Measurements from ENCODE around the gene ARFRP1. TPM values are rescaled to one million over a fixed set of nuclear protein-coding genes. Genes with fewer than 3 reads are reported as not detected.
A peak's percentile ranks its signal among the peaks of the same experiment; 100 is the strongest.
"Not testable (repeated sequence)": the region's sequence is repeated elsewhere in the genome, so short reads cannot be mapped to it uniquely, and the experiment has no call there.

Gene ARFRP1
- total RNA-seq, 1 donor: 21.7 TPM

DNA sequence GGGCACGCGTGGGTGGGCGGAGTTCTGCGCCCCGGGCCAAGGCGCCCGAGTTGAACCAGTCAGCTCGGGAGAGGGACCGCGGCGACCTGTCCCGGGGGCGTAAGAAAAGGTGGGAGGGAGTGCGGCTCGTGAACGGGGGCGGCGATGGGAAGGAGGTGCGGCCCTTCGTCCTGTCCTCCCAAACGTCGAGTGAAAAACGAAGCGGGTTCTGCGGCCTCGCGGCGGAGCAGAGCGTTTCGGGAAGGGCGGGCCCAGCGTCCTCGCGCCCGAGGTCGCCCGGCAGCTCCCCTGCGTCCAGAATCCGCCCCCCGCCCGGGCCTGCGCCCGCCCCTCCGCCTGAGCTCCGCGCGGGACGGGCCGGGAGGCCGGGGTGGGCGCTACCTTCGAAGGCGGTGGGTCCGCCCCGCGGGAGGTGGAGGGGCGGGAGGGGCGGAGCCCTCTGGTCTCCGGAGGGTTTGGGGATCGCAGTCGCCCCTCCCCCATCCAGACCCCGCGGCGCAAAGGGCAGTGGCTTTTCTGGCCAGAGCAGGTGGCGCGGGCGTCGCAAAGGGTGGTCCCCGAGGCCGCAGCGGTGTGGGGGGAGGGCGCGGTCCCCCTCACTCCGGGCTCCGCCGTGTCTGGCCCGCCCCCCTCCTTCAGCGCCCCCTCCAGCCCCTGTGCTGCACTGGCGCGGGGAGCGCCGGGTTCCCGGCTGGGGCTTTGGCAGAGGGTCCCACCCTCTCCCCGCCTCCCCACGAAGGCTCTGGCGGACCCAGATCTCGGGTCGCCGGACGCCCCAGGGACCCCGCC, 55.4 kb downstream of the ARFRP1 start:
- peak overlapping the region; percentile 53 for H3K4me2 ChIP-seq (ENCODE audit: insufficient read depth, low read length)
- peaks cover 3% of the 10 kb centered on the region for H3K4me1 ChIP-seq (ENCODE audit: insufficient read depth, low read length)
- peak; percentile 63 for DNase-seq (ENCODE audit: insufficient read length, low spot score, missing footprints)
- H3K9me3 ChIP-seq (ENCODE audit: low read depth, low read length): no peaks in the 10 kb centered on the region
- no peaks in the 10 kb centered on the region for H3K36me3 ChIP-seq (ENCODE audit: insufficient read depth, low read length)
- no peak overlapping the region for H3K27ac ChIP-seq (ENCODE audit: low read depth, low read length)
- no peaks in the 10 kb centered on the region for H3K79me2 ChIP-seq (ENCODE audit: insufficient read depth, low read length)
- H3K4me3 ChIP-seq (ENCODE audit: insufficient read depth, low read length): peak overlapping the region; percentile 60
- no peak for TF ChIP-seq CTCF (IDR thresholded peaks at IDR 0.05; ENCODE audit: extremely low read depth, low read depth, low read length)
- H3K27me3 ChIP-seq (ENCODE audit: insufficient read depth, low read length): peaks cover 9% of the 10 kb centered on the region
- H4K20me1 ChIP-seq (ENCODE audit: insufficient read depth, low read length): no peaks in the 10 kb centered on the region
- H2AFZ ChIP-seq (ENCODE audit: low read length): no peak overlapping the region

- peak overlapping the region; percentile 53 for H3K4me2 ChIP-seq (ENCODE audit: insufficient read depth, low read length)
These were observed 55.9 kb downstream of the ARFRP1 start for GRCh38 chr20:63651942-63652191.

DNA sequence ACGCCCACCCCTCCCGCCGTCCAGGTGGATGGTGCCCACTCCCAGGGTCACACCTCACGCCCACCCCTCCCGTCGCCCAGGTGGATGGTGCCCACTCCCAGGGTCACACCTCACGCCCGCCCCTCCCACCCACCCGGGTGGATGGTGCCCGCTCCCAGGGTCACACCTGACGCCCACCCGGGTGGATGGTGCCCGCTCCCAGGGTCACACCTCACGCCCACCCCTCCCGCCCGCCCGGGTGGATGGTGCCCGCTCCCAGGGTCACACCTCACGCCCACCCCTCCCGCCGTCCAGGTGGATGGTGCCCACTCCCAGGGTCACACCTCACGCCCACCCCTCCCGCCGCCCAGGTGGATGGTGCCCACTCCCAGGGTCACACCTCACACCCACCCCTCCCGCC, 57.3 kb downstream of the ARFRP1 start:
- H2AFZ ChIP-seq (ENCODE audit: low read length); H3K79me2 ChIP-seq (ENCODE audit: insufficient read depth, low read length); H3K27me3 ChIP-seq (ENCODE audit: insufficient read depth, low read length); H3K9me3 ChIP-seq (ENCODE audit: low read depth, low read length); DNase-seq (ENCODE audit: insufficient read length, low spot score, missing footprints); H3K36me3 ChIP-seq (ENCODE audit: insufficient read depth, low read length); H3K27ac ChIP-seq (ENCODE audit: low read depth, low read length); H4K20me1 ChIP-seq (ENCODE audit: insufficient read depth, low read length); H3K4me2 ChIP-seq (ENCODE audit: insufficient read depth, low read length); H3K4me3 ChIP-seq (ENCODE audit: insufficient read depth, low read length); H3K4me1 ChIP-seq (ENCODE audit: insufficient read depth, low read length): not testable (repeated sequence)

More at GRCh38 chr20:63651942-63652191, 55.9 kb downstream of the ARFRP1 start:
- TF ChIP-seq CTCF (IDR thresholded peaks at IDR 0.05; ENCODE audit: extremely low read depth, low read depth, low read length): no peak
- Histone ChIP-seq H3K4me1 (ENCODE audit: insufficient read depth, low read length) (no peaks in the 10 kb centered on the region), H3K27ac (ENCODE audit: low read depth, low read length) (no peak overlapping the region), H3K4me3 (ENCODE audit: insufficient read depth, low read length) (no peak overlapping the region), H4K20me1 (ENCODE audit: insufficient read depth, low read length) (no peaks in the 10 kb centered on the region), H2AFZ (ENCODE audit: low read length) (no peak overlapping the region), H3K79me2 (ENCODE audit: insufficient read depth, low read length) (no peaks in the 10 kb centered on the region), H3K9me3 (ENCODE audit: low read depth, low read length) (no peaks in the 10 kb centered on the region), H3K27me3 (ENCODE audit: insufficient read depth, low read length) (peaks cover 9% of the 10 kb centered on the region), H3K36me3 (ENCODE audit: insufficient read depth, low read length) (no peaks in the 10 kb centered on the region)
- DNase-seq (ENCODE audit: insufficient read length, low spot score, missing footprints): peak; percentile 64

DNA sequence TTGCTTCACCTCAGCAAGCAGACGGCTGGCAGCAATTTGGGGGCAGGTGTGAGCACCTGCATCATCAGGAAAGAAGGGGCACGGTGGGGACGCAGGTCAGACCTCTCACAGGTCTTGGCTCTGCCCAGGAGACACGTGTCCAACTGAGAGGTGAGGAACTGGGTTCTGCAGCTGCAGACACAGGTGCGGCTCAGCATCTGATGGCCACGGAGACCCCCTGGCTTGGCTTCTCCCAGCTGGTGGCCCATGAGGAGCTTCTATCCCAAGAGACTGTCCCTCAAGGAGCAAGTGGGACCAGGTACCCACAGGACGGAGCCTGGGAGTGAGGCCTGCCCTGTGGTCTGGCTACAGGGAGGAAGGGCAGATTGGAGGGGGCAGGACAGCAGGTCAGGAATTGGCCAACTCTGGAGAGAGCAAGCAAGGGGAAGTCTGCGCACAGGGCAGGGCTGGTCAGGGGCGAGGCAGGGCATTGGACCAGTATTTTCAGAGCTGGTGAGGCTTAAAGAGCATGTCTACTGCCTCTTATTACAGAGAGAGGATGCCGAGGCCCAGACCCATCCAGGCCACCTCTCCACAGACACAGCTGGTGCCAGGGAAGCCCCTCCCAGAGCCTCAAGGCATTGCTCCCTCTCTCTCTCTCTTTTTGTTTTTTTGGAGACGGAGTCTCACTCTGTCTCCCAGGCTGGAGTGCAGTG, 58.7 kb downstream of the ARFRP1 start:
- no peak overlapping the region for H3K27ac ChIP-seq (ENCODE audit: low read depth, low read length)
- no peaks in the 10 kb centered on the region for H3K4me1 ChIP-seq (ENCODE audit: insufficient read depth, low read length)
- peak; percentile 74 for DNase-seq (ENCODE audit: insufficient read length, low spot score, missing footprints)
- no peaks in the 10 kb centered on the region for H4K20me1 ChIP-seq (ENCODE audit: insufficient read depth, low read length)
- H3K79me2 ChIP-seq (ENCODE audit: insufficient read depth, low read length): no peaks in the 10 kb centered on the region
- H3K4me3 ChIP-seq (ENCODE audit: insufficient read depth, low read length): no peak overlapping the region
- H3K27me3 ChIP-seq (ENCODE audit: insufficient read depth, low read length): peaks cover 9% of the 10 kb centered on the region
- TF ChIP-seq CTCF (IDR thresholded peaks at IDR 0.05; ENCODE audit: extremely low read depth, low read depth, low read length): no peak
- no peak overlapping the region for H2AFZ ChIP-seq (ENCODE audit: low read length)
- H3K9me3 ChIP-seq (ENCODE audit: low read depth, low read length): no peaks in the 10 kb centered on the region
- H3K4me2 ChIP-seq (ENCODE audit: insufficient read depth, low read length): no peak overlapping the region
- H3K36me3 ChIP-seq (ENCODE audit: insufficient read depth, low read length): no peaks in the 10 kb centered on the region

Small RNAs within 50 kb of the gene (small RNA-seq; reads per million reads assigned to genes)
- gene LIME1 (not detected), gene TNFRSF6B (not detected)

Other genes with a start within 250 kb of the ARFRP1 start
- gene KCNQ2, start 235.3 kb downstream of the ARFRP1 start, total RNA-seq: 0.36 TPM in 1 of 2 replicates, not detected in the other
- gene EEF1A2, start 208.9 kb downstream of the ARFRP1 start, total RNA-seq: not detected in 2 replicates
- 52.2 and 85.4 TPM in 2 replicates for gene PPDPF, start 187.2 kb downstream of the ARFRP1 start, total RNA-seq
- under 0.01 TPM in 1 of 2 replicates, not detected in the other for gene PTK6, start 170.6 kb downstream of the ARFRP1 start, total RNA-seq
- not detected in 2 replicates for gene SRMS, start 160.2 kb downstream of the ARFRP1 start, total RNA-seq
- under 0.01 TPM in 1 of 2 replicates, not detected in the other for gene FNDC11, start 153.8 kb downstream of the ARFRP1 start, total RNA-seq
- 23.3 and 27.5 TPM in 2 replicates for gene HELZ2, start 133.7 kb downstream of the ARFRP1 start, total RNA-seq
- gene GMEB2, start 80.9 kb downstream of the ARFRP1 start, total RNA-seq: 7.4 and 9.4 TPM in 2 replicates
- 1.1 and 2.1 TPM in 2 replicates for gene STMN3, start 54.6 kb downstream of the ARFRP1 start, total RNA-seq
- gene RTEL1, start 49.7 kb downstream of the ARFRP1 start, total RNA-seq: 10.9 and 11.8 TPM in 2 replicates
- gene TNFRSF6B, start 11.3 kb downstream of the ARFRP1 start, total RNA-seq: 2.1 and 2.9 TPM in 2 replicates
- gene ZGPAT, start 63 bp upstream of the ARFRP1 start, total RNA-seq: 15.6 and 18.8 TPM in 2 replicates
- gene LIME1, start 28.7 kb upstream of the ARFRP1 start, total RNA-seq: 1.8 and 2.9 TPM in 2 replicates
- gene SLC2A4RG, start 31.8 kb upstream of the ARFRP1 start, total RNA-seq: 27.5 and 29.5 TPM in 2 replicates
- under 0.01 and 0.36 TPM in 2 replicates for gene ZBTB46, start 123.3 kb upstream of the ARFRP1 start, total RNA-seq
- not detected in 2 replicates for gene ABHD16B, start 153.5 kb upstream of the ARFRP1 start, total RNA-seq
- gene TPD52L2, start 157.3 kb upstream of the ARFRP1 start, total RNA-seq: 99.6 and 115 TPM in 2 replicates
- 41.5 and 53.9 TPM in 2 replicates for gene DNAJC5, start 187.2 kb upstream of the ARFRP1 start, total RNA-seq
- gene UCKL1, start 248.4 kb upstream of the ARFRP1 start, total RNA-seq: 21.0 and 23.9 TPM in 2 replicates